ENCODE data around the gene LRRN1.

LRRN1 gene

DNA sequence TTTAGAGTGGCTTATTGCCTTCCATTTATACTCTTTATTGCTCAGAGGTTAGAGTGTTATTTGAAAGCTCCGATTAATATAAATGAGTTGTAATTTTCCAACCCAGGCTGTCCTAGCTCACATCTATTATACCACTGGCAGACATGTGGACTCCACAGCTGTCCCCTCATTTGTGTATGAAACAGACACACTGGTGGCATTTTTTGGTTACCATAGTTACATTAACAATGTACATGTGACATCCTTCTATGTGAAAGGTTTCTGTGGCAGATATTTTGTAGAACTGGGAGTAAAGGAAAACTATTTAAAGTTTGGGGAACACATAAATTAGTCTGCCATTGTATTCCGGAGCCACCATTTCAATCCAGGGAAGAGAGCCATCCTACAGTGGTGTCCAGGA lies 5.3 kb downstream of the LRRN1 start:
- H3K36me3 ChIP-seq (replicated peaks; ENCODE audit: low read depth, low read length) = no peaks in the 10 kb centered on the region
- no peak overlapping the region for H3K4me2 ChIP-seq (ENCODE audit: low read length)
- TF ChIP-seq, protein P1, sequence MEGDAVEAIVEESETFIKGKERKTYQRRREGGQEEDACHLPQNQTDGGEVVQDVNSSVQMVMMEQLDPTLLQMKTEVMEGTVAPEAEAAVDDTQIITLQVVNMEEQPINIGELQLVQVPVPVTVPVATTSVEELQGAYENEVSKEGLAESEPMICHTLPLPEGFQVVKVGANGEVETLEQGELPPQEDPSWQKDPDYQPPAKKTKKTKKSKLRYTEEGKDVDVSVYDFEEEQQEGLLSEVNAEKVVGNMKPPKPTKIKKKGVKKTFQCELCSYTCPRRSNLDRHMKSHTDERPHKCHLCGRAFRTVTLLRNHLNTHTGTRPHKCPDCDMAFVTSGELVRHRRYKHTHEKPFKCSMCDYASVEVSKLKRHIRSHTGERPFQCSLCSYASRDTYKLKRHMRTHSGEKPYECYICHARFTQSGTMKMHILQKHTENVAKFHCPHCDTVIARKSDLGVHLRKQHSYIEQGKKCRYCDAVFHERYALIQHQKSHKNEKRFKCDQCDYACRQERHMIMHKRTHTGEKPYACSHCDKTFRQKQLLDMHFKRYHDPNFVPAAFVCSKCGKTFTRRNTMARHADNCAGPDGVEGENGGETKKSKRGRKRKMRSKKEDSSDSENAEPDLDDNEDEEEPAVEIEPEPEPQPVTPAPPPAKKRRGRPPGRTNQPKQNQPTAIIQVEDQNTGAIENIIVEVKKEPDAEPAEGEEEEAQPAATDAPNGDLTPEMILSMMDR (IDR thresholded peaks at IDR 0.05; ENCODE audit: low read depth, low read length) = no peak
- TF ChIP-seq EZH2phosphoT487 (IDR thresholded peaks at IDR 0.05; ENCODE audit: low read depth) = no peak
- no peaks in the 10 kb centered on the region for H4K20me1 ChIP-seq (ENCODE audit: insufficient read depth, low read length)
- no peak overlapping the region for H3K4me3 ChIP-seq (ENCODE audit: low read length)
- no peak overlapping the region for H3K27ac ChIP-seq (ENCODE audit: low read length)
- H3K27me3 ChIP-seq (ENCODE audit: low read depth, low read length) = peaks cover 2% of the 10 kb centered on the region; the same call in 1 of the 2 replicates
- no peak overlapping the region for H2AFZ ChIP-seq (ENCODE audit: low read depth, low read length)
- H3K9me3 ChIP-seq (ENCODE audit: insufficient read depth, low read length) = no peaks in the 10 kb centered on the region
- H3K9ac ChIP-seq (ENCODE audit: low read length) = no peak overlapping the region
- H3K79me2 ChIP-seq (ENCODE audit: low read length) = no peaks in the 10 kb centered on the region
- no peaks in the 10 kb centered on the region for H3K4me1 ChIP-seq (ENCODE audit: low read length)

DNA sequence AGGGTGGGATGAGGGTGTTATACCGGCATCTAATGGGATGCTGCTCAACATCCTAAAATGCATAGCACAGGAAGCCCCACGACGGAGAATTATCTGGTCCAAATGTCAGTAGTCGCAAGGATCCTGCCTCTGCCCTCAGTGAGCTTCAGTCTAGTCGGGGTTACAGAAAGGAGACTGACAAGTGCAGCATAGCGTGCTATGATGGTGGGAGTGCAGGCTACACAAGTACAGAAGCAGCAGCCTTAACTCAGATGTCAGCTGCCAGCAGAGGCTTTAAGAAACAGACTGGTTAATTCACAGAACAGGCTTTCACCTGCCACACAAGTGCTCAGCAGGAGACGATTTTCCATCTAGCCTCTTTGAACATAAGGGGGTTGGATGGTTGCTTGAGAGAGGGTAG lies 6.9 kb downstream of the LRRN1 start:
- Histone ChIP-seq H3K4me3 (ENCODE audit: low read length) (no peak overlapping the region), H3K27ac (ENCODE audit: low read length) (no peak overlapping the region), H2AFZ (ENCODE audit: low read depth, low read length) (no peak overlapping the region), H3K9ac (ENCODE audit: low read length) (no peak overlapping the region), H3K4me2 (ENCODE audit: low read length) (no peak overlapping the region), H3K4me1 (ENCODE audit: low read length) (no peaks in the 10 kb centered on the region), H3K9me3 (ENCODE audit: insufficient read depth, low read length) (no peaks in the 10 kb centered on the region), H3K27me3 (ENCODE audit: low read depth, low read length) (peaks cover 10% of the 10 kb centered on the region), H4K20me1 (ENCODE audit: insufficient read depth, low read length) (no peaks in the 10 kb centered on the region), H3K36me3 (replicated peaks; ENCODE audit: low read depth, low read length) (no peaks in the 10 kb centered on the region), H3K79me2 (ENCODE audit: low read length) (no peaks in the 10 kb centered on the region)
- TF ChIP-seq EZH2phosphoT487 (IDR thresholded peaks at IDR 0.05; ENCODE audit: low read depth) = no peak

- no peaks in the 10 kb centered on the region for H3K4me1 ChIP-seq (ENCODE audit: low read length)
- no peak overlapping the region for H3K27ac ChIP-seq (ENCODE audit: low read length)
- H3K27me3 ChIP-seq (ENCODE audit: low read depth, low read length) = peaks cover 10% of the 10 kb centered on the region
- no peaks in the 10 kb centered on the region for H3K79me2 ChIP-seq (ENCODE audit: low read length)
- H2AFZ ChIP-seq (ENCODE audit: low read depth, low read length) = no peak overlapping the region
- no peaks in the 10 kb centered on the region for H3K9me3 ChIP-seq (ENCODE audit: insufficient read depth, low read length)
- H3K4me3 ChIP-seq (ENCODE audit: low read length) = no peak overlapping the region
- H3K9ac ChIP-seq (ENCODE audit: low read length) = no peak overlapping the region
- no peak overlapping the region for H3K4me2 ChIP-seq (ENCODE audit: low read length)
- no peak for TF ChIP-seq EZH2phosphoT487 (IDR thresholded peaks at IDR 0.05; ENCODE audit: low read depth)
- TF ChIP-seq, protein P1 (IDR thresholded peaks at IDR 0.05; ENCODE audit: low read depth, low read length) = no peak
- H3K36me3 ChIP-seq (replicated peaks; ENCODE audit: low read depth, low read length) = no peaks in the 10 kb centered on the region
- no peaks in the 10 kb centered on the region for H4K20me1 ChIP-seq (ENCODE audit: insufficient read depth, low read length)
Measured at GRCh38 chr3:3806856-3807255, 7.6 kb downstream of the LRRN1 start.

- no peaks in the 10 kb centered on the region for H3K9me3 ChIP-seq (ENCODE audit: insufficient read depth, low read length)
- TF ChIP-seq, protein P1 (IDR thresholded peaks at IDR 0.05; ENCODE audit: low read depth, low read length) = no peak
- no peak for TF ChIP-seq EZH2phosphoT487 (IDR thresholded peaks at IDR 0.05; ENCODE audit: low read depth)
- no peaks in the 10 kb centered on the region for H3K79me2 ChIP-seq (ENCODE audit: low read length)
- no peak overlapping the region for H3K4me3 ChIP-seq (ENCODE audit: low read length)
- no peaks in the 10 kb centered on the region for H3K4me1 ChIP-seq (ENCODE audit: low read length)
- no peak overlapping the region for H3K4me2 ChIP-seq (ENCODE audit: low read length)
- H3K27me3 ChIP-seq (ENCODE audit: low read depth, low read length) = peaks cover 16% of the 10 kb centered on the region
- H3K27ac ChIP-seq (ENCODE audit: low read length) = no peak overlapping the region
- no peak overlapping the region for H3K9ac ChIP-seq (ENCODE audit: low read length)
- H3K36me3 ChIP-seq (replicated peaks; ENCODE audit: low read depth, low read length) = no peaks in the 10 kb centered on the region
- no peak overlapping the region for H2AFZ ChIP-seq (ENCODE audit: low read depth, low read length)
- H4K20me1 ChIP-seq (ENCODE audit: insufficient read depth, low read length) = no peaks in the 10 kb centered on the region
Measured at GRCh38 chr3:3813013-3813412, 13.8 kb downstream of the LRRN1 start.

DNA sequence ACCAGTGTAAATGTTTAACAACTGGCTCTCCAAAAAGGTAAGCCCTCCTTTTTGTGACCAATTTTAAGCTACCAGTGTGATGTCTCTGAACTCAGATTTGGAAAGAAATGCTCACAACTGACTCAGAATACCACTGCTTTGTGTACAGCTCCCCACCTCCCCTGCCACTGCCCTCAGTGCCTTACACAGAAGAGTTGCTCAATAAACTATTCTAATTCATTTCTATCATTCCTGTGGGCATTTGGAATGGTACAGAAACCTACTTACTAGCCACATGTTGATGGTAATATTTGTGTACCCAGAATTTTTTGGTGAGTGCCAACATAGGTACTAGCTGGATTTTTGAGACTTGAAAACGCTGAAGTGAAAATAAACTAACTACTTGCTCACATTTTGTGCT lies 16.0 kb downstream of the LRRN1 start:
- Histone ChIP-seq H3K9ac (ENCODE audit: low read length) (no peak overlapping the region), H3K4me2 (ENCODE audit: low read length) (no peak overlapping the region), H3K4me3 (ENCODE audit: low read length) (no peak overlapping the region), H4K20me1 (ENCODE audit: insufficient read depth, low read length) (no peaks in the 10 kb centered on the region), H3K9me3 (ENCODE audit: insufficient read depth, low read length) (no peaks in the 10 kb centered on the region), H3K27me3 (ENCODE audit: low read depth, low read length) (peaks cover 8% of the 10 kb centered on the region; the same call in 1 of the 2 replicates), H3K36me3 (replicated peaks; ENCODE audit: low read depth, low read length) (no peaks in the 10 kb centered on the region), H2AFZ (ENCODE audit: low read depth, low read length) (no peak overlapping the region), H3K4me1 (ENCODE audit: low read length) (no peaks in the 10 kb centered on the region), H3K27ac (ENCODE audit: low read length) (no peak overlapping the region), H3K79me2 (ENCODE audit: low read length) (no peaks in the 10 kb centered on the region)
- TF ChIP-seq EZH2phosphoT487 (IDR thresholded peaks at IDR 0.05; ENCODE audit: low read depth) = no peak
- TF ChIP-seq, protein P1 (IDR thresholded peaks at IDR 0.05; ENCODE audit: low read depth, low read length) = no peak
